ENCODE results near the gene AUTS2.

Gene AUTS2

DNA sequence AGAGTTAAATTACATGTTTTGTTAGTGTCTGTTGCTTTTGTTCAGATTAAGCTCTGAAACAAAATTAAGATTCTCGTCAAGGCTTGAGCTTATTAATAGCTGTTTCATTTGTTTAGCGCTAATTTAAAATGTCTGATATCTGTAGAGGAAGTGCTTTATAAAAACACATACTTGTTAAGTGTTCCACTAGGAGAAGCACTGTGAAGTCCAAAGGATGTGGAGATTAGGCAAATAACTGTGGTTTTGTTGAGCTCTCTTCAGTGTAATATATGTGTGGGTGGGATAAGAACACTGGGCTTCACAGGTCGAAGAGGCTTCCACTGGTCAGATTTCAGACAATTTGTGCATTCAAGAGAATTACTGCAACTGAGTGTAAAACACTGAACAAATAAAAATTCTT lies 242.0 kb downstream of the AUTS2 start:
- no peak overlapping the region for H3K4me3 ChIP-seq (ENCODE audit: low read depth, low read length)
- H3K27ac ChIP-seq (ENCODE audit: low read depth, low read length) = no peak overlapping the region
- H3K9me3 ChIP-seq (ENCODE audit: control insufficient read depth, insufficient read depth, low read depth, low read length) = no peaks in the 10 kb centered on the region
- no peak overlapping the region for H3K9ac ChIP-seq (ENCODE audit: low read length)
- H3K27me3 ChIP-seq (ENCODE audit: control insufficient read depth, insufficient read depth, low read length) = no peaks in the 10 kb centered on the region
- no peaks in the 10 kb centered on the region for H3K36me3 ChIP-seq (ENCODE audit: control insufficient read depth, insufficient read depth, low read length)
- peaks cover 63% of the 10 kb centered on the region for H3K4me1 ChIP-seq (ENCODE audit: control insufficient read depth, insufficient read depth, low read length)

DNA sequence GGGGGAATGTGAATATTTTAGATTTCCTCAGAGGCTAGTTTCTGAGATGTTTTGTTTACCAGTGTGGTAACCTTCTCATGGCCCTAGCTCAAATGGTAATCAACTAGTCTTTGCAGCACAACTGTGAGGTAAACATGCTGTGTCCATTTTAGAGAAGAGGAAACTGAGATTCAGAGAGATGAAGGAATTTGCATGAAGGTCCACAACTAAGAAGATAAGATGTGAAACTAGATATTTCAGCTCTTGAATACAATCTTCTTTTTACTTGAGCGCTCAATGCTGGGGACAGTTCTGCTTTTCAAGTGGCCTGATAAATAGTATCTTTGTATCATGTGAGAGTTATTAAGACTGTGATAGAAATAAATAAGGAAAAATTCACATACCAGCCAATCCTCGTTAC lies 245.4 kb downstream of the AUTS2 start:
- H3K36me3 ChIP-seq (ENCODE audit: control insufficient read depth, insufficient read depth, low read length) = no peaks in the 10 kb centered on the region
- H3K4me1 ChIP-seq (ENCODE audit: control insufficient read depth, insufficient read depth, low read length) = peaks cover 29% of the 10 kb centered on the region
- no peaks in the 10 kb centered on the region for H3K27me3 ChIP-seq (ENCODE audit: control insufficient read depth, insufficient read depth, low read length)
- H3K4me3 ChIP-seq (ENCODE audit: low read depth, low read length) = no peak overlapping the region
- H3K27ac ChIP-seq (ENCODE audit: low read depth, low read length) = no peak overlapping the region
- H3K9me3 ChIP-seq (ENCODE audit: control insufficient read depth, insufficient read depth, low read depth, low read length) = no peaks in the 10 kb centered on the region
- H3K9ac ChIP-seq (ENCODE audit: low read length) = no peak overlapping the region

DNA sequence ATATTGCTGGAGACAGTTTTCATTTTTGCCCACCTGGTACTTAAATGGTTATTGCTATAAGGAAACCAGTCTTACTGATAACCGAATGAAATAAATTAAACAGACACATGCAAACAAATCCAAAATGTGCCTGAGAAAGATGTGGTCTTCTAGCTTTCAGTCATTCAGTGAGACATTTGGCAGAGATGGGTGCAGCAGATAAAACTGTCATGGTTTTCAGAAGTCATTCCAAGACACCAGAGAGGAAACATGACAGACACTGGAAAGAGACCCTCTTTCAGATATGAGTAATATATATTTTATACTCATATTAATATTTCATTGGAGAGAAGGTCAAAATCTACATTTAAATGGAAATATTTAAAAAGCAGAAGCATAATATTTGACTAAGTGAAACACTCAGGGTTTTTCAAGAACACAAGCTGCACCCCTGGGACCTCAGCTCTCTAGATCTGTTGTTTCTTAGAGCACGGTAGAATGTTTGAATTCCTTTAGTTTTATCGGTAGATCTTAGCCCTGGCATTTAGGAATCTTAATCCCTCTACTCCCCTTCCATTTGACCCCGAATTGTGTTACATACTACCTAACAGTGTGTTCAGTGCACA lies 246.1 kb downstream of the AUTS2 start:
- H3K36me3 ChIP-seq (ENCODE audit: control insufficient read depth, insufficient read depth, low read length) = no peaks in the 10 kb centered on the region
- no peak overlapping the region for H3K27ac ChIP-seq (ENCODE audit: low read depth, low read length)
- peaks cover 22% of the 10 kb centered on the region for H3K4me1 ChIP-seq (ENCODE audit: control insufficient read depth, insufficient read depth, low read length)
- H3K9ac ChIP-seq (ENCODE audit: low read length) = no peak overlapping the region
- H3K27me3 ChIP-seq (ENCODE audit: control insufficient read depth, insufficient read depth, low read length) = no peaks in the 10 kb centered on the region
- no peak overlapping the region for H3K4me3 ChIP-seq (ENCODE audit: low read depth, low read length)
- no peaks in the 10 kb centered on the region for H3K9me3 ChIP-seq (ENCODE audit: control insufficient read depth, insufficient read depth, low read depth, low read length)

DNA sequence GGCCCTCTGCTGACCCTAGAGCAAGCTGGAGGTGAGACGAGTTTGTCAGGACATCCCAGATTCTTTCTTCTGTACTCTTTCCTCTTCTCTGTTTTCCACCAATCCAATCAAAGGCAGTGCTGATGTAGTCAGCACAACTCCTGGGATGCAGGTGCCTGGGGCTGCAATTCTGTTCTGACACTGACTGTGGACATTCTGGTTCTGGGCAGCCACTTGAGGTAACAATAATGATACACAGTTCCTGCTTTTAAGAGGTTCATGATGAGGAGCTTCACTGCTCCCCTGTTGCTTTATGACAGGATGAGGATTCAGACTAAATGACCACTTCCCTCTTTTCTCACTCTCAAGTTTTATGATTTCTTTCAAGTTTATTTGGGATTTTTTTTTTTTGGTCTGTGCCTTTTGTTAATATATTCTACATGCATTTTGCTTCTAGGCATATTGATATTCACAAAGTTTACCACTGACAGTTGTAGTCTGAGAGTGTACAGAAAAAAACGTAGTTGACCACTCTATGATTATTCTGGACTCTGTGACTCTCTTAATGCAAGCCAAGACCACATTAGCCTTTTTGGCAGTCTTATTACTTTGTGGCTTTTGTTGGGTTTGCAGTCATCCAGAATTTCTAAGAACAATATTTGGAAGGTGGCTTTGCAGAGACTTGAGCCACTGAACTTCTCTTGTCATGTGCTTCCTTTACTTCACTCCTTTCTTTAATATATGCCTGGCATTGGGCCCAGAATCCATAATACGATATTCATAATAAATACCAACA lies 247.6 kb downstream of the AUTS2 start:
- H3K27ac ChIP-seq (ENCODE audit: low read depth, low read length) = no peak overlapping the region
- no peaks in the 10 kb centered on the region for H3K36me3 ChIP-seq (ENCODE audit: control insufficient read depth, insufficient read depth, low read length)
- no peak overlapping the region for H3K4me3 ChIP-seq (ENCODE audit: low read depth, low read length)
- H3K27me3 ChIP-seq (ENCODE audit: control insufficient read depth, insufficient read depth, low read length) = no peaks in the 10 kb centered on the region
- H3K9me3 ChIP-seq (ENCODE audit: control insufficient read depth, insufficient read depth, low read depth, low read length) = no peaks in the 10 kb centered on the region
- no peak overlapping the region for H3K9ac ChIP-seq (ENCODE audit: low read length)
- peaks cover 7% of the 10 kb centered on the region; the same call in 1 of the 2 replicates for H3K4me1 ChIP-seq (ENCODE audit: control insufficient read depth, insufficient read depth, low read length)

DNA sequence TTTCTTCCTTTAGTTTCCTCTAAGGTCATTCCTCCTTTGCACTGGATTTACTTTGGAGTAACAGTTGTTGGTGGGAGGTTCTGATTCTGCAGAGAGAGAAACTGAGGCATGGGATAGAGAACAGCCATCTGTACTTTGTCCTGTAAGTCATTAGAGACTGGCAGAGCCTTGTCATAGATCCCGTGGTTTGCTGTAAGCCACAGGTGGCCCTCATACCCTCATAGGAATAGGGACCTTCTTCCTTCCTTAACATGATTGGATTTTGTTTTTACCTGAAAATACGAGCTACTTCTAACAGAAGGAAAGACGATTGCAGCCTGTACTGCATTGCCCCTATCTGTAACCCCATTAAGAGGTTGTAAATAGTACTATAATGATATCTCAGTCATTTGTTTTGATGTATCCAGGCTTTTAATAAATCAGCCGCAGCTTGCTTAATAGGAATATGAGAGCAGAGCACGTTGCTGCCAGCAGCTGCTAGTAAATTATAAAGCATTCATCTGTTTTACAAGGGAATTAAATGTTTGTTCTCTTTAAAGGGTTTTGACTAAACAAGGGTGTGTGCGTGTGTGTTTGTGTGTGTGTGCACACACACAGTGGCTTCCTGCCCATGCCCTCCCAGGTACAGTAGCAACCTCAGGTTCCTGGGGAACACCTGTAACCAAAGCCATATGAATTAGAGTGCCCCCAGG lies 249.8 kb downstream of the AUTS2 start:
- Histone ChIP-seq H3K27ac (ENCODE audit: low read depth, low read length) (no peak overlapping the region), H3K36me3 (ENCODE audit: control insufficient read depth, insufficient read depth, low read length) (no peaks in the 10 kb centered on the region), H3K27me3 (ENCODE audit: control insufficient read depth, insufficient read depth, low read length) (no peaks in the 10 kb centered on the region), H3K4me1 (ENCODE audit: control insufficient read depth, insufficient read depth, low read length) (no peaks in the 10 kb centered on the region), H3K9me3 (ENCODE audit: control insufficient read depth, insufficient read depth, low read depth, low read length) (no peaks in the 10 kb centered on the region), H3K9ac (ENCODE audit: low read length) (no peak overlapping the region), H3K4me3 (ENCODE audit: low read depth, low read length) (no peak overlapping the region)

DNA sequence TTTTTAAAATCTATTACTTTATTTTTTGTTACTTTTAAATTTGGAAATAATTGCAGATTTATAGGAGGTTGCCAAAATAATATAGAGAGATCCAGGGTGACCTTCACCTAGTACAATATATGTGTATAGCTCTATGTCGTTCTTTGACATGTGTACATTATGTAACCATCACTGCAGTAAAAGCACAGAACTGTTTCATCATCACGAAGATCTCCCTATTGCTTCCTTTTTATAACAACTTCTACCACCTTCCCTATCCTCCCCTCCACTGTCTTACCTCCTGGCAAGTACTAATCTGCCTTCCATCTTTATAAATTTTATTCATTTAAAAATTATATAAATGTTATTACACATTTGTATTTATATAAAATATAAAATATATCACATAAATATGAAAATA lies 251.0 kb downstream of the AUTS2 start:
- Histone ChIP-seq H3K4me3 (ENCODE audit: low read depth, low read length) (no peak overlapping the region), H3K36me3 (ENCODE audit: control insufficient read depth, insufficient read depth, low read length) (no peaks in the 10 kb centered on the region), H3K9me3 (ENCODE audit: control insufficient read depth, insufficient read depth, low read depth, low read length) (no peaks in the 10 kb centered on the region), H3K9ac (ENCODE audit: low read length) (no peak overlapping the region), H3K4me1 (ENCODE audit: control insufficient read depth, insufficient read depth, low read length) (no peaks in the 10 kb centered on the region), H3K27me3 (ENCODE audit: control insufficient read depth, insufficient read depth, low read length) (no peaks in the 10 kb centered on the region), H3K27ac (ENCODE audit: low read depth, low read length) (no peak overlapping the region)

DNA sequence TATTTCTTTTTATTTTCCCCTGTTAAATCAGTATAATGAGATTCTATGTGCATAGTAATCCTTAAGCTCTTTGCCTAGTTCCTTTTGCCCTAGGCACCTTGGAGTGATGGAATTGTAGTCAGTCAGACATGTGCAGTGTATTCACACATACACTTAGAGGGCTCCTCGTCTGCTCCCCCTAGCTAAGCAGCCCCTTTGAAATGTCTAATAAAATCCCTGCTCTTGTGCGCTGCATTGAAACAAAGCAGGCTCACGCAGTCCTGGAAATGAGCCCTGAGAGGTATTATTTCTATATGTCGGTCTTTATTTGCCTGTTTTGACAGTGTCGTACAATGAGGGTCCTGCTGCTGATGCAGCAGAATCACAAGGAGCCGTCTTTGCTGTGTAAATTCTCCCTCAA lies 258.7 kb downstream of the AUTS2 start:
- Histone ChIP-seq H3K27me3 (ENCODE audit: control insufficient read depth, insufficient read depth, low read length) (no peaks in the 10 kb centered on the region), H3K4me3 (ENCODE audit: low read depth, low read length) (no peak overlapping the region), H3K9me3 (ENCODE audit: control insufficient read depth, insufficient read depth, low read depth, low read length) (no peaks in the 10 kb centered on the region), H3K4me1 (ENCODE audit: control insufficient read depth, insufficient read depth, low read length) (peaks cover 24% of the 10 kb centered on the region), H3K9ac (ENCODE audit: low read length) (no peak overlapping the region), H3K36me3 (ENCODE audit: control insufficient read depth, insufficient read depth, low read length) (no peaks in the 10 kb centered on the region), H3K27ac (ENCODE audit: low read depth, low read length) (no peak overlapping the region)

DNA sequence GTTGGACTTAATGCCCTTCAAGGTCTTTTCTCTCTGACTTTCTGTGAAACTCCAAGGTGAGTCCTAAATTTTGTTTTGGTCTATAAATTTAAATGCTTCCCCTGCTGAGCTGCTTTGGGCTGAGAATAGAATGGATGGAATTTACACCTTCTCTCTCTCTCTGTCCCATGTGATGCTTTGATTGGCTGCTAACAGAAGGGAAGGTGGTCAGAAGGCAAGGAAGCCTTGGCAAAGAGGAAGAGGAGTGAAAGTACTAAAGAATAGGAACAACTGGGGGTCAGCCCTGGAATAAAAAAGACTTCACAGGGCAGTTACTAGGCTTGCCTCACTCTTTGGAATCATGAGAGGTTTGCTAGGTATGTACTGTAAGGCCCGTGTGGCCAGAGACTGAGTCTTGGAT lies 260.2 kb downstream of the AUTS2 start:
- no peaks in the 10 kb centered on the region for H3K36me3 ChIP-seq (ENCODE audit: control insufficient read depth, insufficient read depth, low read length)
- no peaks in the 10 kb centered on the region for H3K9me3 ChIP-seq (ENCODE audit: control insufficient read depth, insufficient read depth, low read depth, low read length)
- no peak overlapping the region for H3K9ac ChIP-seq (ENCODE audit: low read length)
- no peaks in the 10 kb centered on the region for H3K27me3 ChIP-seq (ENCODE audit: control insufficient read depth, insufficient read depth, low read length)
- H3K27ac ChIP-seq (ENCODE audit: low read depth, low read length) = no peak overlapping the region
- peaks cover 24% of the 10 kb centered on the region for H3K4me1 ChIP-seq (ENCODE audit: control insufficient read depth, insufficient read depth, low read length)
- no peak overlapping the region for H3K4me3 ChIP-seq (ENCODE audit: low read depth, low read length)

DNA sequence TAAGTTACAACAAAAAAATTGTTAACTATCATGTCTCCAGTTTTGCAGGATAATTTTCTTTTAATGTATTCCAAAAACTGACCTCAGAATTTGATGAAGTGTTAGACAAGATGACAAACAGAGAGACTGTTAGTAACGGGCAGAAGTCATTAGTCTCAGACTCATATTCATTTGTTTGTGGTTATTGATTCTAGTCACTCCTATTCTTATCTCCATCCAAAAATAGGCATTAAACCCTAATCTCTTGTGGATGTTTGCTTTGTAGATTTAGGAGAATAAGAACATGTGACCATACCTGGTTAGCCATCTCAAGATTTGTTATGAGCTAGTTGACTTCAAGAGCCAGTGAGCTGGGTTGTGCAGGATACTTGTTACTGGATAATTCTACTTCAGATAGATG lies 261.1 kb downstream of the AUTS2 start:
- Histone ChIP-seq H3K36me3 (ENCODE audit: control insufficient read depth, insufficient read depth, low read length) (no peaks in the 10 kb centered on the region), H3K4me3 (ENCODE audit: low read depth, low read length) (no peak overlapping the region), H3K27me3 (ENCODE audit: control insufficient read depth, insufficient read depth, low read length) (no peaks in the 10 kb centered on the region), H3K27ac (ENCODE audit: low read depth, low read length) (no peak overlapping the region), H3K4me1 (ENCODE audit: control insufficient read depth, insufficient read depth, low read length) (peaks cover 24% of the 10 kb centered on the region), H3K9me3 (ENCODE audit: control insufficient read depth, insufficient read depth, low read depth, low read length) (no peaks in the 10 kb centered on the region), H3K9ac (ENCODE audit: low read length) (no peak overlapping the region)

DNA sequence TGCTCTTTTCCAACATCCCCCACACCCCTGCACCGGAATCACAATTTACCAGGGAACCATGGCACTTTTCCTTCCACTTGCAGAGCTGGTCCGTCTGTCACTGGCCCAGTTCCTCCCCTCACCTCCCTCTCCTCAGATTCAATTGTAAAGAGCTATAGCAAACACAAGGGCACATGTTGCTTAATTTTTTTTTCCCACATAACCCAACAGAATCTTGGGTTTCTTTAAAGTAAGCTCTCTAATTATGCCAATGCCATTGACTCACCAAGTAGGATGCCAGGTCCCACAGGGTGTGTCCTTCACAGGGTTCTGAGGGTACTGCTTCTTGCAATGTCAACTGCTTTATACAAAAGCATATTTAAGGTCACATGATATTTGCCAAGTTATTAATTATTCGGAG lies 262.2 kb downstream of the AUTS2 start:
- no peaks in the 10 kb centered on the region for H3K36me3 ChIP-seq (ENCODE audit: control insufficient read depth, insufficient read depth, low read length)
- peaks cover 24% of the 10 kb centered on the region for H3K4me1 ChIP-seq (ENCODE audit: control insufficient read depth, insufficient read depth, low read length)
- no peak overlapping the region for H3K27ac ChIP-seq (ENCODE audit: low read depth, low read length)
- H3K4me3 ChIP-seq (ENCODE audit: low read depth, low read length) = no peak overlapping the region
- H3K9me3 ChIP-seq (ENCODE audit: control insufficient read depth, insufficient read depth, low read depth, low read length) = no peaks in the 10 kb centered on the region
- H3K9ac ChIP-seq (ENCODE audit: low read length) = no peak overlapping the region
- H3K27me3 ChIP-seq (ENCODE audit: control insufficient read depth, insufficient read depth, low read length) = no peaks in the 10 kb centered on the region

DNA sequence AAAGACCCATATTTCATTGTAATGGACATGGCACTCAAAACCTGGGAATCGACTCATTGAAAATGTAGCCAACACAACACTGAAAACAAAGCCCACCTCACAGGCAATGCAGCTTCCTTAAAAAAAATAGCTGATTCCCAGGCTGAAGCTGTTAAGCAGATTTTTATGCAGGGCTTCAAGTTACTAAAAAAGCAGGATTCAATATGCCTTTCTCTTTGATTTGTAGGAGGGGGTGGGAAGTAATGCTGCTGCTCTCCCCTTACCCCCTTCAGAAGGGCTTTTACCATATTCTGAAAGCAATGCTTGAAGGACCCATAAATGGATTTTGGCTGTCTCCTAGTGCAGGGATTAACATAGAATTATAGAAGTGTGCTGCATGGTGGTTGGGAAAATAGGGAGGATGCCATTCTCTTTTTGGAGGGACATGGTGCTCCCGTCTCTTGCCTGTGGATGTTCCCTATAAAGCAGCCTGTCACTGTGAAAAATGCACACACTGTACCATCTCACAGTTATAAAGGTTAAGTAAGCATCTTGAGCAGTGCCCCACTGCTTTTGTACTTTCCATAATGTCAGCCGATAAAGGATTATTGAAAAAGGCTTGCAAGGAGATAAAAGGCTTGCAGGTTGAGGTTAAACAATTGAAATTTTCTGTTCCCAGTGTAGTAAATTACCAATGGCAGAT lies 262.8 kb downstream of the AUTS2 start:
- no peak overlapping the region for H3K4me3 ChIP-seq (ENCODE audit: low read depth, low read length)
- peaks cover 24% of the 10 kb centered on the region for H3K4me1 ChIP-seq (ENCODE audit: control insufficient read depth, insufficient read depth, low read length)
- no peaks in the 10 kb centered on the region for H3K9me3 ChIP-seq (ENCODE audit: control insufficient read depth, insufficient read depth, low read depth, low read length)
- no peaks in the 10 kb centered on the region for H3K36me3 ChIP-seq (ENCODE audit: control insufficient read depth, insufficient read depth, low read length)
- no peak overlapping the region for H3K27ac ChIP-seq (ENCODE audit: low read depth, low read length)
- no peaks in the 10 kb centered on the region for H3K27me3 ChIP-seq (ENCODE audit: control insufficient read depth, insufficient read depth, low read length)
- no peak overlapping the region for H3K9ac ChIP-seq (ENCODE audit: low read length)
